Measurements from ENCODE around the gene PER2.

PER2 gene

GRCh38 chr2:238284802-238285515 lies 3.5 kb downstream of the PER2 start:
- H3K27ac ChIP-seq (ENCODE audit: extremely low read depth, low read depth, low read length) = no peak overlapping the region; the same call in 1 of the 2 replicates
- TF ChIP-seq GFI1B (tag by site-specific recombination; IDR thresholded peaks at IDR 0.05) (no peak), KLF9 (tag by site-specific recombination; IDR thresholded peaks at IDR 0.05; ENCODE audit: low read depth) (no peak), KLF10 (tag by site-specific recombination; IDR thresholded peaks at IDR 0.05) (no peak)
- no peaks in the 10 kb centered on the region for H3K36me3 ChIP-seq (ENCODE audit: control insufficient read depth in 2 of 2, insufficient read depth in 1 of 2, low read length in 2 of 2)
- no peaks in the 10 kb centered on the region for H3K9me3 ChIP-seq (ENCODE audit: control insufficient read depth, insufficient read depth, low read depth, low read length)
- H3K4me3 ChIP-seq (ENCODE audit: low read depth, low read length) = no peak overlapping the region
- ChIA-PET CTCF (interaction anchor here (0.6 to 1.4 kb wide), 5 partner anchors 18 to 107 kb away, joined by 3 to 9 read pairs (median 4); no protein-coding TSS in a partner anchor), POLR2A (interaction anchor here (0.6 kb wide), 1 partner anchor 43 kb away, joined by 4 read pairs; no protein-coding TSS in a partner anchor)
- H3K4me1 ChIP-seq (ENCODE audit: control insufficient read depth, insufficient read depth, low read length) = peaks cover 16% of the 10 kb centered on the region

GRCh38 chr2:238282861-238283738 lies 5.3 kb downstream of the PER2 start:
- CTCF ChIA-PET = interaction anchor here (0.9 to 3.0 kb wide), 3 partner anchors 18 to 20 kb away, joined by 7 to 21 read pairs (median 17); no protein-coding TSS in a partner anchor
- no peak overlapping the region for H3K4me3 ChIP-seq (ENCODE audit: low read depth, low read length)
- H3K27ac ChIP-seq (ENCODE audit: extremely low read depth, low read depth, low read length) = no peak overlapping the region
- POLR2A ChIA-PET = no interaction called here
- no peaks in the 10 kb centered on the region for H3K36me3 ChIP-seq (ENCODE audit: control insufficient read depth in 2 of 2, insufficient read depth in 1 of 2, low read length in 2 of 2)
- TF ChIP-seq ZNF148 (tag by site-specific recombination; IDR thresholded peaks at IDR 0.05; ENCODE audit: borderline replicate concordance) = no peak
- peak; percentile 65 for TF ChIP-seq ZNF623 (tag by site-specific recombination; IDR thresholded peaks at IDR 0.05)
- H3K4me1 ChIP-seq (ENCODE audit: control insufficient read depth, insufficient read depth, low read length) = peaks cover 16% of the 10 kb centered on the region
- H3K9me3 ChIP-seq (ENCODE audit: control insufficient read depth, insufficient read depth, low read depth, low read length) = no peaks in the 10 kb centered on the region

- Histone ChIP-seq H3K36me3 (ENCODE audit: control insufficient read depth in 2 of 2, insufficient read depth in 1 of 2, low read length in 2 of 2) (no peaks in the 10 kb centered on the region), H3K9me3 (ENCODE audit: control insufficient read depth, insufficient read depth, low read depth, low read length) (no peaks in the 10 kb centered on the region), H3K27ac (ENCODE audit: extremely low read depth, low read depth, low read length) (no peak overlapping the region), H3K4me3 (ENCODE audit: low read depth, low read length) (no peak overlapping the region), H3K4me1 (ENCODE audit: control insufficient read depth, insufficient read depth, low read length) (peaks cover 16% of the 10 kb centered on the region)
- ChIA-PET POLR2A (no interaction called here), CTCF (interaction anchor here (0.7 to 3.0 kb wide), 2 partner anchors 15 to 18 kb away, joined by 3 to 21 read pairs; no protein-coding TSS in a partner anchor)
- TF ChIP-seq ZFP37 (tag by site-specific recombination; IDR thresholded peaks at IDR 0.05) = no peak
- no peak for TF ChIP-seq ZSCAN16 (tag by site-specific recombination; IDR thresholded peaks at IDR 0.05)
- TF ChIP-seq ZNF558 (tag by site-specific recombination; IDR thresholded peaks at IDR 0.05) = no peak
- TF ChIP-seq ZNF621 (tag by site-specific recombination; IDR thresholded peaks at IDR 0.05) = no peak
- no peak for TF ChIP-seq ZXDB (tag by site-specific recombination; IDR thresholded peaks at IDR 0.05)
- TF ChIP-seq ZNF596 (tag by site-specific recombination; IDR thresholded peaks at IDR 0.05) = no peak
- TF ChIP-seq ZBTB7A (tag by site-specific recombination; IDR thresholded peaks at IDR 0.05; ENCODE audit: low read depth) = no peak
- TF ChIP-seq ZNF624 (tag by site-specific recombination; IDR thresholded peaks at IDR 0.05) = no peak
- TF ChIP-seq ZBTB49 (tag by site-specific recombination; IDR thresholded peaks at IDR 0.05; ENCODE audit: low read depth) = no peak
- no peak for TF ChIP-seq ZNF529 (tag by site-specific recombination; IDR thresholded peaks at IDR 0.05; ENCODE audit: insufficient replicate concordance)
- TF ChIP-seq ZNF2 (tag by site-specific recombination; IDR thresholded peaks at IDR 0.05) = no peak
- no peak for TF ChIP-seq ZNF629 (tag by site-specific recombination; IDR thresholded peaks at IDR 0.05)
These were observed 6.5 kb downstream of the PER2 start for GRCh38 chr2:238281826-238282480.

Measured in HEK293 (cell line).